ENCODE measurements around the gene DDX3X. TPM values are rescaled to one million over a fixed set of nuclear protein-coding genes. Genes with fewer than 3 reads are reported as not detected.

The DDX3X gene
- total and polyA plus RNA-seq, 2 of the 13 experiments (the other 11 are each of a cell fraction or from before 2014, with no cell fraction given) = 53.5 to 239 TPM

- no peaks in the 10 kb centered on the region for H3K79me2 ChIP-seq (ENCODE audit: insufficient read depth, low read length)
- no peak overlapping the region for H2AFZ ChIP-seq (ENCODE audit: low read length)
- H3K27ac ChIP-seq (ENCODE audit: extremely low read length, insufficient read depth, low read length) = no peak overlapping the region
- DNase-seq (ENCODE audit: low spot score) (no peak), ATAC-seq (peak; percentile 48; the same call in 2 of the 3 replicates), FAIRE-seq (no peak)
- CTCF ChIA-PET (ENCODE audit: low intra/inter-chr PET ratio, low total read pairs) = no interaction called here
- BruUV-seq (replicated peaks) = no TSS peak
- 0 out of 2 replicates have a peak overlapping the region, but pooled peaks have one; percentile 7 for H3K4me2 ChIP-seq (ENCODE audit: low read depth, low read length)
- H3K36me3 ChIP-seq (replicated peaks in 1 of 2; ENCODE audit: control insufficient read depth in 1 of 2, insufficient read depth in 2 of 2, low read length in 2 of 2) = no peaks in the 10 kb centered on the region
- H4K20me1 ChIP-seq (ENCODE audit: insufficient read depth, low read length) = no peaks in the 10 kb centered on the region
- H3K4me3 ChIP-seq (replicated peaks in 1 of 3; ENCODE audit: insufficient read depth in 1 of 3, low read depth in 2 of 3, low read length in 3 of 3) = no peak overlapping the region
- in situ Hi-C loops (cut with HindIII; ENCODE audit: extremely low pct_ligation_motif_present, low pct_unique_long_range_greater_than_20kb) = no loop called here
- H3K9ac ChIP-seq (ENCODE audit: insufficient read depth, low read depth, low read length) = no peak overlapping the region
- no peaks in the 10 kb centered on the region for H3K27me3 ChIP-seq (ENCODE audit: control insufficient read depth in 1 of 2, insufficient read depth in 2 of 2, low read length in 2 of 2)
- H3K9me3 ChIP-seq (ENCODE audit: low read length) = no peaks in the 10 kb centered on the region
- no peaks in the 10 kb centered on the region for H3K4me1 ChIP-seq (ENCODE audit: insufficient read depth, low read length)
- POLR2A ChIA-PET = no interaction called here
- intact Hi-C loops (cut with micrococcal nuclease; ENCODE audit: unreplicated experiment) = no loop called here
- TF ChIP-seq ZNF629 (CRISPR knock-in tag; conservative IDR thresholded peaks at IDR 0.05) (no peak), ZNF788 (CRISPR knock-in tag; IDR thresholded peaks at IDR 0.05; ENCODE audit: borderline replicate concordance) (no peak), HHEX (CRISPR knock-in tag; IDR thresholded peaks at IDR 0.05) (no peak), RAD21 (CRISPR knock-in tag; IDR thresholded peaks at IDR 0.05) (no peak), ZKSCAN1 (IDR thresholded peaks at IDR 0.05; ENCODE audit: low read length) (no peak), PAF1 (CRISPR knock-in tag; IDR thresholded peaks at IDR 0.05) (no peak), ZBTB21 (CRISPR knock-in tag; IDR thresholded peaks at IDR 0.05) (no peak), SUZ12 (IDR thresholded peaks at IDR 0.05; ENCODE audit: low read depth, low read length) (no peak), ZNF747 (CRISPR knock-in tag; IDR thresholded peaks at IDR 0.05; ENCODE audit: borderline replicate concordance) (no peak), ZNF691 (CRISPR knock-in tag; IDR thresholded peaks at IDR 0.05; ENCODE audit: borderline replicate concordance, low read depth) (no peak), ZBTB42 (CRISPR knock-in tag; IDR thresholded peaks at IDR 0.05) (no peak), RCOR2 (CRISPR knock-in tag; IDR thresholded peaks at IDR 0.05) (no peak), LBX2 (CRISPR knock-in tag; IDR thresholded peaks at IDR 0.05; ENCODE audit: borderline replicate concordance) (no peak), ZNF792 (CRISPR knock-in tag; IDR thresholded peaks at IDR 0.05) (no peak), HNF1B (CRISPR knock-in tag; IDR thresholded peaks at IDR 0.05) (no peak), ZNF619 (CRISPR knock-in tag; IDR thresholded peaks at IDR 0.05) (no peak)
- WGBS (ENCODE audit: low lambda C conversion rate) = 0% methylated on average over 5 of the region's 6 CpGs
These were observed 31.6 kb upstream of the DDX3X start for GRCh38 chrX:41302370-41302769.

Measured in HepG2 (cell line).